CD4-positive, alpha-beta memory T cell (primary cell): ENCODE results near the gene ANKIB1. TPM values are rescaled to one million over a fixed set of nuclear protein-coding genes. Genes with fewer than 3 reads are reported as not detected.

Experiments
- CTCF ChIA-PET: fragments of 350-600 bp; sonication (Branson Sonifier 250); formaldehyde crosslinking; loops from one replicate; lab custom pipeline; 2021; ENCODE audit warnings: inconsistent platforms; ENCODE audit not compliant: partially characterized antibody; lab: Charles Lee
- POLR2A ChIA-PET: fragments of 350-600 bp; sonication (Branson Sonifier 250); formaldehyde crosslinking; loops from one replicate; lab custom pipeline; 2021; ENCODE audit not compliant: partially characterized antibody; lab: Charles Lee
- DNase-seq, 5 donors: peaks; one replicate each; pipeline versions ENCODE4 v3.0.0 to v3.0.0-alpha.2; 2020 to 2022; ENCODE audit warnings: mixed read lengths in 1 of 5
- H3K27ac ChIP-seq: one replicate; pipeline ENCODE4 v1.7.0; 2013; ENCODE audit warnings: low read depth, low read length
- H3K27me3 ChIP-seq: 2 replicates; pipeline ENCODE4 v1.7.0; 2013; ENCODE audit warnings: mild to moderate bottlenecking, low read length, moderate library complexity; ENCODE audit not compliant: insufficient read depth
- H3K36me3 ChIP-seq: 2 replicates; pipeline ENCODE4 v1.7.0; 2013; ENCODE audit warnings: mild to moderate bottlenecking, low read length, moderate library complexity; ENCODE audit not compliant: insufficient read depth
- H3K4me1 ChIP-seq: 2 replicates; pipeline ENCODE4 v1.7.0; 2013; ENCODE audit warnings: mild to moderate bottlenecking, low read length, moderate library complexity; ENCODE audit not compliant: insufficient read depth
- H3K4me3 ChIP-seq, 2 donors: one replicate each; pipeline ENCODE4 v1.7.0; 2013; ENCODE audit warnings: low read length in 2 of 2, mild to moderate bottlenecking in 1 of 2
- H3K9me3 ChIP-seq, 2 donors: one replicate each; pipeline ENCODE4 v1.7.0; 2013; ENCODE audit warnings: low read length in 2 of 2, control low read depth in 1 of 2; ENCODE audit not compliant: control insufficient read depth in 1 of 2
- H3K27ac Mint-ChIP-seq, 7 donors: one replicate each; pipeline ENCODE4 v1.8.0; 2020 to 2021; ENCODE audit warnings: mixed read lengths in 7 of 7, mild to moderate bottlenecking in 6 of 7, inconsistent platforms in 3 of 7, moderate library complexity in 3 of 7
- H3K27me3 Mint-ChIP-seq, 2 donors: one replicate each; pipeline ENCODE4 v1.8.0; 2020 to 2021; ENCODE audit warnings: mixed read lengths in 2 of 2
- H3K36me3 Mint-ChIP-seq, 2 donors: one replicate each; pipeline ENCODE4 v1.8.0; 2020 to 2021; ENCODE audit warnings: mixed read lengths in 2 of 2, inconsistent platforms in 1 of 2, mild to moderate bottlenecking in 1 of 2
- H3K4me1 Mint-ChIP-seq, 4 donors: one replicate each; pipeline ENCODE4 v1.8.0; 2020 to 2021; ENCODE audit warnings: mixed read lengths in 4 of 4, mild to moderate bottlenecking in 1 of 4
- H3K4me3 Mint-ChIP-seq, 8 donors: one replicate each; pipeline ENCODE4 v1.8.0; 2020 to 2021; ENCODE audit warnings: mixed read lengths in 8 of 8, mild to moderate bottlenecking in 7 of 8, moderate library complexity in 6 of 8, inconsistent platforms in 3 of 8
- H3K9me3 Mint-ChIP-seq, 8 donors: one replicate each; pipeline ENCODE4 v1.8.0; 2020 to 2021; ENCODE audit warnings: mixed read lengths in 8 of 8, mild to moderate bottlenecking in 5 of 8, inconsistent platforms in 3 of 8, moderate library complexity in 1 of 8
- intact Hi-C: fragments of 100-400 bp; cut with micrococcal nuclease; formaldehyde crosslinking; loops from one replicate; pipeline ENCODE4 v1.15.1; 2023
- polyA plus RNA-seq, 2 donors: library from polyadenylated mRNA; unstranded; fragments of 300-500 nt; fragmentation: Illumina TruSeq; gene quantifications; one replicate each; pipeline ENCODE4 v1.2.3, GENCODE V29; 2021
- total RNA-seq, 2 experiments: library from RNA; stranded (reverse); gene quantifications; one replicate each; pipeline ENCODE4 v1.2.3, GENCODE V29; 2021

Gene ANKIB1
- total and polyA plus RNA-seq, 4 experiments from 2014 or later: 3.7 to 78.5 (median 44.0) TPM

DNA sequence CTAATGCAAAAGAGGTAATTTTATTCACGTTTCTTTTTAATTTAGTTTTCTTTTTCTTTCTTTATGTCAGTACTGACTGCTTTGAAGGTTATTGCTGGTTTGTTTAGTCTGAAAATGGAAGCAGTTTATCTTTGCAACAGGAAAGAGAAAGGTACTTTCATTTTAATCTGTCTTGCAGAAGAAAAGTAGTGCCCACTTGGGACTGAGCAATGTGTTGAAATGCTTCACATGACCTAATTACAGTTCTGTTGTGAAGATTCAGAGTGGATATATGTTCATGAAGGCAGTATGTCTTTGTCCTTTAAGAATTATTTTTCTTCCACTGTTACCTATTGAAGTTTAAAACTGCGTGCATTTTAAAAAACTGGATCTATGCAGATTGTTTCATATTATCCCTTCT lies 80.1 kb downstream of the ANKIB1 start:
- H3K27me3 Mint-ChIP-seq: no peaks in the 10 kb centered on the region
- H3K4me1 Mint-ChIP-seq: peaks cover 0 to 5% (median 2%) of the 10 kb centered on the region in 4 donors
- Histone ChIP-seq H3K27me3 (no peaks in the 10 kb centered on the region), H3K27ac (no peak overlapping the region), H3K36me3 (peaks cover 3% of the 10 kb centered on the region), H3K4me3 (no peak overlapping the region), H3K9me3 (no peaks in the 10 kb centered on the region), H3K4me1 (no peaks in the 10 kb centered on the region)
- no peak overlapping the region for H3K4me3 Mint-ChIP-seq
- H3K27ac Mint-ChIP-seq: no peak overlapping the region
- ChIA-PET POLR2A (no interaction called here), CTCF (no interaction called here)
- intact Hi-C loops: no loop called here
- H3K9me3 Mint-ChIP-seq: no peaks in the 10 kb centered on the region
- H3K36me3 Mint-ChIP-seq: peaks cover 16 to 23% of the 10 kb centered on the region in 2 donors
- DNase-seq: no peak

DNA sequence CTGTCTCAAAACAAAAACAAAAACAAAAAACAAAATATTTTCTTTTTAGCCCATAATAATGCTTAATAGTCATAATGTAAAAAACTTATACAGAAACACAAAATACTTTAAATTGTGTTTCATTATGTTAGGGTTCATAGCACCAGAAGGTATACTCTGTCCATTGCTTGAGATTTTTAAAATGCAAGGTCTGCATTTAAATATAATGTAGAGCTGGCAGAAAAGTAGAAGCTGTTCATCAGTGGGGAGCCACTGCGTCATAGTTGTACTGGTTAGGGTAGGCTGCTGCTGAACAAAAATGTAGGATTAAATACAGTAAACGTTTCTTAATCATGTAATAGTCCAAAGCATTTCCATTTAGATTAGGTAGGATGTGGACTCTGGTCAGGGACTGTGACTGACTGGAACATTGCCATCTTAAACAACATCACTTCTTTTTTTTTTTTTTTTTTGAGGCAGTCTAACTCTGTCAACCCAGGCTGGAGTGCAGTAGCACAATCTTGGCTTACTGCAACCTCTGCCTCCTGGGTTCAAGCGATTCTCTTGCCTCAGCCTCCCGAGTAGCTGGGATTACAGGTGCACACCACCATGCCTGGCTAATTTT lies 85.2 kb downstream of the ANKIB1 start:
- H3K36me3 ChIP-seq: peaks cover 3% of the 10 kb centered on the region
- CTCF ChIA-PET: no interaction called here
- peaks cover 0 to 5% (median 2%) of the 10 kb centered on the region in 8 donors for H3K9me3 Mint-ChIP-seq
- H3K27me3 ChIP-seq: no peaks in the 10 kb centered on the region
- intact Hi-C loops: no loop called here
- peaks cover 37 to 44% of the 10 kb centered on the region in 2 donors for H3K36me3 Mint-ChIP-seq
- no peak overlapping the region for H3K27ac ChIP-seq
- no peaks in the 10 kb centered on the region for H3K9me3 ChIP-seq
- no peak overlapping the region for H3K4me3 ChIP-seq
- H3K4me1 Mint-ChIP-seq: no peaks in the 10 kb centered on the region
- no peaks in the 10 kb centered on the region for H3K27me3 Mint-ChIP-seq
- no peak for DNase-seq
- no peaks in the 10 kb centered on the region for H3K4me1 ChIP-seq
- no peak overlapping the region for H3K27ac Mint-ChIP-seq
- H3K4me3 Mint-ChIP-seq: no peak overlapping the region
- POLR2A ChIA-PET: no interaction called here

DNA sequence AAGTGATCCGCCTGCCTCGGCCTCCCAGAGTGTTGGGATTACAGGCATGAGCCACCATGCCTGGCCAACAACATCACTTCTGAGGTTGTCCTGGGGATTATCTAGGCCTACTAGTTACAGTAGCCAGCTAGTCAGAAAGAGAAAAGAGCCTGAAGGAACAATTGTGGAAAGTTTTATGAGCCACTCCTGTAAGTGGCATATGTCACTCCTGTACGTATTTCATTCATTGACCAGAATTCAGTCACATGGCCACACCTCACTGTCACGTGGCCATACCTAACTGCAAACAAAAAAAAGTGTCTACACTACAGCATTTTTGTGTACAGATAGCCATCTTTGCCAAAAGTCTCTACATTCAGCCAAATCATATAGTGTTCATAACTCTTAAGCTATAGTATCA lies 85.7 kb downstream of the ANKIB1 start:
- Mint-ChIP-seq H3K9me3 (peaks cover 0 to 5% (median 2%) of the 10 kb centered on the region in 8 donors), H3K36me3 (peaks cover 38 to 50% of the 10 kb centered on the region in 2 donors), H3K27me3 (no peaks in the 10 kb centered on the region), H3K4me1 (no peaks in the 10 kb centered on the region), H3K27ac (no peak overlapping the region), H3K4me3 (no peak overlapping the region)
- Histone ChIP-seq H3K4me1 (no peaks in the 10 kb centered on the region), H3K9me3 (no peaks in the 10 kb centered on the region), H3K27ac (no peak overlapping the region), H3K36me3 (peaks cover 3% of the 10 kb centered on the region), H3K4me3 (no peak overlapping the region), H3K27me3 (no peaks in the 10 kb centered on the region)
- ChIA-PET CTCF (no interaction called here), POLR2A (no interaction called here)
- no peak for DNase-seq
- intact Hi-C loops: no loop called here

DNA sequence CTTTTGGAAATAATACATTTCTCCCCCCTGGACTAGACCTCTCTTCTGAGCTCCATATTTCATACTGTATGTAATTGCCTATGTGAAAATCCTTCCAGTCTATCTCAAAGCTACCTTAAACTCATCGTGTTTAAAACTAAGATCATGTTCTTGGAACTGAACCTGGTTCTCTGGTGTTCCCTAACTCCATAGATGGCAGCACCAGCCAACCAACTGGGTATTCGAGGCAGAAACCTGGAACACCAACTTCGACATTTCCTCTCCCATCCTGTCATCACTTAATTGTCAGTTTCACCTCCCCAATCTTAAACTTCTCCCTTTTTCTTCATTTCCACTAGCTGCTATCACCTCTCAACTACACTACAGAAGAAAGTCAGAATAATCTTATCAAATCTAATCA lies 87.0 kb downstream of the ANKIB1 start:
- Histone ChIP-seq H3K27ac (no peak overlapping the region), H3K4me1 (no peaks in the 10 kb centered on the region), H3K9me3 (no peaks in the 10 kb centered on the region), H3K4me3 (no peak overlapping the region), H3K27me3 (no peaks in the 10 kb centered on the region), H3K36me3 (peaks cover 3% of the 10 kb centered on the region)
- Mint-ChIP-seq H3K4me1 (no peaks in the 10 kb centered on the region), H3K27ac (no peak overlapping the region), H3K9me3 (peaks cover 0 to 5% (median 2%) of the 10 kb centered on the region in 8 donors), H3K4me3 (no peak overlapping the region), H3K27me3 (no peaks in the 10 kb centered on the region), H3K36me3 (peaks cover 43 to 55% of the 10 kb centered on the region in 2 donors)
- POLR2A ChIA-PET: no interaction called here
- intact Hi-C loops: no loop called here
- CTCF ChIA-PET: no interaction called here
- DNase-seq: no peak

GRCh38 chr7:92333866-92334265 lies 88.1 kb downstream of the ANKIB1 start:
- no peaks in the 10 kb centered on the region for H3K4me1 Mint-ChIP-seq
- POLR2A ChIA-PET: no interaction called here

GRCh38 chr7:92335574-92335973 lies 89.8 kb downstream of the ANKIB1 start:
- no peaks in the 10 kb centered on the region for H3K4me1 ChIP-seq
- Mint-ChIP-seq H3K9me3 (peaks cover 0 to 5% (median 2%) of the 10 kb centered on the region in 8 donors), H3K27me3 (no peaks in the 10 kb centered on the region), H3K4me1 (no peaks in the 10 kb centered on the region), H3K27ac (no peak overlapping the region), H3K4me3 (no peak overlapping the region), H3K36me3 (peaks cover 36 to 54% of the 10 kb centered on the region in 2 donors)
- no peak overlapping the region for H3K4me3 ChIP-seq
- intact Hi-C loops: loop anchor here (2.0 kb wide), 1 partner anchor 31 kb away; no protein-coding TSS in a partner anchor
- H3K36me3 ChIP-seq: no peaks in the 10 kb centered on the region
- H3K9me3 ChIP-seq: no peaks in the 10 kb centered on the region
- POLR2A ChIA-PET: no interaction called here
- H3K27me3 ChIP-seq: no peaks in the 10 kb centered on the region
- CTCF ChIA-PET: no interaction called here
- no peak for DNase-seq
- H3K27ac ChIP-seq: no peak overlapping the region

More at GRCh38 chr7:92333866-92334265, 88.1 kb downstream of the ANKIB1 start:
- H3K27ac Mint-ChIP-seq: no peak overlapping the region
- H3K4me1 ChIP-seq: no peaks in the 10 kb centered on the region
- H3K27ac ChIP-seq: no peak overlapping the region
- no peaks in the 10 kb centered on the region for H3K9me3 ChIP-seq
- CTCF ChIA-PET: no interaction called here
- H3K36me3 ChIP-seq: peaks cover 3% of the 10 kb centered on the region
- H3K27me3 Mint-ChIP-seq: no peaks in the 10 kb centered on the region
- H3K4me3 ChIP-seq: no peak overlapping the region
- no peaks in the 10 kb centered on the region for H3K27me3 ChIP-seq
- peaks cover 0 to 5% (median 2%) of the 10 kb centered on the region in 8 donors for H3K9me3 Mint-ChIP-seq
- no peak for DNase-seq
- intact Hi-C loops: loop anchor here (2.0 kb wide), 1 partner anchor 33 kb away; no protein-coding TSS in a partner anchor
- peaks cover 40 to 58% of the 10 kb centered on the region in 2 donors for H3K36me3 Mint-ChIP-seq
- H3K4me3 Mint-ChIP-seq: no peak overlapping the region

DNA sequence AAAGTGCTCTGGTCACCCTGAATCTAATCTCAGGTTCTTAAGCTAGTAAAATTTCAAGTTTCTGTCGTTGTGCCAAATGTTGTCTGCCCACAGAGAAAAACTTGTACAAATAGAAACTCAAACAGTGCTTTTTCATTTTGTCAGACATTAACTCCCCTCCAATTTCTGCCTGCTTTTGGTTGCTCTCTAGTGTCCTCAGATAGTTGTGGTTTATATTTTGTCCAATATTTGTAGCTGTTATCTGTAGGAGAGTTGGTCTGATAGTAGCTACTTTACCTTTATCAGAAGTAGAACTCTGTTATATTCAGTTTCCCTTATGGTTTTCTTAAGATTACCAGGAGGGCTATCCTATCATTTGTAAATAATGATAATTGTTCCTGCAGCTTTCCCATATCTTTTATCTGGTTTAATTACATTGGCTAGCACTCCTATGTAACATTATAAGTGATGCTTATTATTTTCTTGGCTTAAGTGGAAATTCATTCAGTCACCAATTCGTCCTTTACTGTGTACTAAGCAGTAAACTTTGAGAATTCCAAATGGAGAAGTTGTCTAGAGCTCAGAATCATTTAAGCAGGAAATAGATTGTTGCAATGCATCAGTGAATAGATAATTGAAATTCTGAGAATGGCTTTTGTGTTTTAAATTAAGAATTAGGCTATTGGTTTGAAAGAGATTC lies 91.0 kb downstream of the ANKIB1 start:
- Histone ChIP-seq H3K4me3 (no peak overlapping the region), H3K4me1 (no peaks in the 10 kb centered on the region), H3K36me3 (no peaks in the 10 kb centered on the region), H3K9me3 (no peaks in the 10 kb centered on the region), H3K27ac (no peak overlapping the region), H3K27me3 (no peaks in the 10 kb centered on the region)
- no peak for DNase-seq
- ChIA-PET POLR2A (no interaction called here), CTCF (no interaction called here)
- Mint-ChIP-seq H3K27me3 (no peaks in the 10 kb centered on the region), H3K36me3 (peaks cover 34 to 53% of the 10 kb centered on the region in 2 donors), H3K27ac (peak overlapping the region in 1 of 7 donors; percentile 50), H3K4me3 (no peak overlapping the region), H3K9me3 (peaks cover 0 to 5% (median 2%) of the 10 kb centered on the region in 8 donors), H3K4me1 (no peaks in the 10 kb centered on the region)
- intact Hi-C loops: no loop called here
